ENCODE data around the gene ARAP3.

The ARAP3 gene

DNA sequence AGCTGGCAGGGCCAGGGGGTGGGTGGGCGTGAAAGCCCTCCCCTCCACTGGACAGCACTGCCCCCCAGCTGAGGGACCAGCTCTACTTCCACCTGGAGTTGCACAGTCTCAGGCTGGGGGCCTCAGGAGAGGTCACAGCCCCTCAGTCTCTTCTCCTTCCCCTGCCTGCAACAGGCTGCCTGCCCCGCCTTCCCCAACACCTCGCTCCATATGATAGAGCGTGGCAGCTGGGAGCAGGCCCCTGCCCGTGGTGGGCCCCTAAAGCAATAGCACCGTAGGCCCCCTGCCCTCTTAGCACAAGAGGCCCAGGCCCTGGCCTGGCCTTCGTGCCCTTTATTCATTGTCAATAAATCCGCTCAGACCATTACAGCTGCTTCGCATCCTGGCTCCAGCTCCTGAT, 41.3 kb downstream of the ARAP3 start:
- no peak overlapping the region for H3K27ac ChIP-seq (ENCODE audit: low read length)
- peaks cover 18% of the 10 kb centered on the region for H3K4me1 ChIP-seq (ENCODE audit: insufficient read depth, low read length)
- peaks cover 11% of the 10 kb centered on the region for H4K20me1 ChIP-seq (ENCODE audit: insufficient read depth, low read length)
- H3K36me3 ChIP-seq (ENCODE audit: insufficient read depth, low read length): peaks cover 3% of the 10 kb centered on the region; the same call in 1 of the 2 replicates
- H2AFZ ChIP-seq (ENCODE audit: low read depth, low read length): no peak overlapping the region
- no peak overlapping the region for H3K9ac ChIP-seq (ENCODE audit: low read depth, low read length)
- H3K79me2 ChIP-seq (ENCODE audit: insufficient read depth, low read length): peaks cover 9% of the 10 kb centered on the region
- ATAC-seq (ENCODE audit: insufficient read depth, low read depth) (no peak), DNase-seq (no peak)
- TF ChIP-seq CTCF (IDR thresholded peaks at IDR 0.05; ENCODE audit: borderline replicate concordance, extremely low read depth, low read length, poor library complexity, severe bottlenecking): no peak
- TF ChIP-seq EZH2 (IDR thresholded peaks at IDR 0.05; ENCODE audit: borderline replicate concordance, low read depth, low read length, severe bottlenecking): no peak
- H3K27me3 ChIP-seq (ENCODE audit: insufficient read depth, low read length, poor library complexity): no peaks in the 10 kb centered on the region
- H3K9me3 ChIP-seq (ENCODE audit: insufficient read depth, low read length, severe bottlenecking): no peaks in the 10 kb centered on the region
- no peak overlapping the region for H3K4me2 ChIP-seq (ENCODE audit: insufficient read depth, low read length)
- H3K4me3 ChIP-seq (ENCODE audit: low read depth in 1 of 2, low read length in 2 of 2): no peak overlapping the region

GRCh38 chr5:141640051-141640415, 42.0 kb downstream of the ARAP3 start:
- TF ChIP-seq CTCF (IDR thresholded peaks at IDR 0.05; ENCODE audit: borderline replicate concordance, extremely low read depth, low read length, poor library complexity, severe bottlenecking) (no peak), EZH2 (IDR thresholded peaks at IDR 0.05; ENCODE audit: borderline replicate concordance, low read depth, low read length, severe bottlenecking) (no peak)
- Histone ChIP-seq H3K4me2 (ENCODE audit: insufficient read depth, low read length) (no peak overlapping the region), H3K36me3 (ENCODE audit: insufficient read depth, low read length) (peaks cover 3% of the 10 kb centered on the region), H3K27ac (ENCODE audit: low read length) (no peak overlapping the region), H3K27me3 (ENCODE audit: insufficient read depth, low read length, poor library complexity) (no peaks in the 10 kb centered on the region), H3K4me1 (ENCODE audit: insufficient read depth, low read length) (peaks cover 25% of the 10 kb centered on the region), H2AFZ (ENCODE audit: low read depth, low read length) (no peak overlapping the region), H4K20me1 (ENCODE audit: insufficient read depth, low read length) (peaks cover 13% of the 10 kb centered on the region), H3K79me2 (ENCODE audit: insufficient read depth, low read length) (peaks cover 16% of the 10 kb centered on the region), H3K4me3 (ENCODE audit: low read depth in 1 of 2, low read length in 2 of 2) (no peak overlapping the region), H3K9ac (ENCODE audit: low read depth, low read length) (no peak overlapping the region), H3K9me3 (ENCODE audit: insufficient read depth, low read length, severe bottlenecking) (no peaks in the 10 kb centered on the region)
- DNase-seq (no peak), ATAC-seq (ENCODE audit: insufficient read depth, low read depth) (no peak)

DNA sequence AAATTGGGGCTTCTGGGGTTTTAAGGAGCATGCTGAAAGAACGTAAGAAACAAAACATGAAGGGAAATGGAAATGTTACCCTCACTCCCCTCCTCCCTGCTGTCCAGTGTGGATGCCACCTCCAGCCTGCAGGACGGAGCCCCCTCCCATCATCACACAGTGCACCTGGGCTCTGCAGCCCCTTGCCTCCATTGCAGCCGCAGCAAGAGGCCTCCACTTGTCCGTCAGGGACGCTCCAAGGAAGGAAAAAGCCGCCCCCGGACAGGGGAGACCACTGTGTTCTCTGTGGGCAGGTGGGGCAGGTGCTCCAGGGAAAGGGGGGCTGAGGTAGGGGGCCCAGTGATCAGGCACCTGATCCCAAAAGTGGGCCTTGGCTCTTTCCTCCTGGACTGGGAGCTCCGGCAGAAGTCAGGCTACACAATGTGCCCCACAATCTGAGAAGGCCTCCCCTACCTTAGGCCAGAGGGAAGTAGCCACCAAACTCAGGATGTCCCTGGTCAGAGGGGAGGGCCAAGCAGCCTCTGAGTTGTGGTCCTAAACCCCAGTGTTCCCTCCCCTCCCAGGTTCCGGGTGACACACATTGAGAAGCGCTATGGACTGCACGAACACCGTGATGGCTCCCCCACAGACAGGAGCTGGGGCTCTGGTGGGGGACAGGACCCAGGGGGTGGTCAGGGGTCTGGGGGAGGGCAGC, 42.5 kb downstream of the ARAP3 start:
- no peaks in the 10 kb centered on the region for H3K9me3 ChIP-seq (ENCODE audit: insufficient read depth, low read length, severe bottlenecking)
- no peak overlapping the region for H3K4me3 ChIP-seq (ENCODE audit: low read depth in 1 of 2, low read length in 2 of 2)
- TF ChIP-seq EZH2 (IDR thresholded peaks at IDR 0.05; ENCODE audit: borderline replicate concordance, low read depth, low read length, severe bottlenecking) (no peak), CTCF (IDR thresholded peaks at IDR 0.05; ENCODE audit: borderline replicate concordance, extremely low read depth, low read length, poor library complexity, severe bottlenecking) (no peak)
- no peak overlapping the region for H3K27ac ChIP-seq (ENCODE audit: low read length)
- DNase-seq (no peak), ATAC-seq (ENCODE audit: insufficient read depth, low read depth) (no peak)
- no peaks in the 10 kb centered on the region for H3K27me3 ChIP-seq (ENCODE audit: insufficient read depth, low read length, poor library complexity)
- H4K20me1 ChIP-seq (ENCODE audit: insufficient read depth, low read length): peaks cover 17% of the 10 kb centered on the region
- H3K79me2 ChIP-seq (ENCODE audit: insufficient read depth, low read length): peaks cover 21% of the 10 kb centered on the region
- peaks cover 8% of the 10 kb centered on the region for H3K36me3 ChIP-seq (ENCODE audit: insufficient read depth, low read length)
- H3K9ac ChIP-seq (ENCODE audit: low read depth, low read length): no peak overlapping the region
- no peak overlapping the region for H3K4me2 ChIP-seq (ENCODE audit: insufficient read depth, low read length)
- no peak overlapping the region for H2AFZ ChIP-seq (ENCODE audit: low read depth, low read length)
- peaks cover 30% of the 10 kb centered on the region for H3K4me1 ChIP-seq (ENCODE audit: insufficient read depth, low read length)

Measured in DND-41 (cell line).